GM18508 (cell line): Measurements from ENCODE around the gene CYBA.
"Not testable (repeated sequence)": the region's sequence is repeated elsewhere in the genome, so short reads cannot be mapped to it uniquely, and the experiment has no call there.

Experiments
- ATAC-seq: cut with Tn5 transposase; IDR thresholded peaks from one replicate; pipeline ENCODE4 v1.9.1; 2021; ENCODE audit warnings: moderate number of reproducible peaks; ENCODE audit not compliant: insufficient read depth, unreplicated experiment

Gene CYBA

DNA sequence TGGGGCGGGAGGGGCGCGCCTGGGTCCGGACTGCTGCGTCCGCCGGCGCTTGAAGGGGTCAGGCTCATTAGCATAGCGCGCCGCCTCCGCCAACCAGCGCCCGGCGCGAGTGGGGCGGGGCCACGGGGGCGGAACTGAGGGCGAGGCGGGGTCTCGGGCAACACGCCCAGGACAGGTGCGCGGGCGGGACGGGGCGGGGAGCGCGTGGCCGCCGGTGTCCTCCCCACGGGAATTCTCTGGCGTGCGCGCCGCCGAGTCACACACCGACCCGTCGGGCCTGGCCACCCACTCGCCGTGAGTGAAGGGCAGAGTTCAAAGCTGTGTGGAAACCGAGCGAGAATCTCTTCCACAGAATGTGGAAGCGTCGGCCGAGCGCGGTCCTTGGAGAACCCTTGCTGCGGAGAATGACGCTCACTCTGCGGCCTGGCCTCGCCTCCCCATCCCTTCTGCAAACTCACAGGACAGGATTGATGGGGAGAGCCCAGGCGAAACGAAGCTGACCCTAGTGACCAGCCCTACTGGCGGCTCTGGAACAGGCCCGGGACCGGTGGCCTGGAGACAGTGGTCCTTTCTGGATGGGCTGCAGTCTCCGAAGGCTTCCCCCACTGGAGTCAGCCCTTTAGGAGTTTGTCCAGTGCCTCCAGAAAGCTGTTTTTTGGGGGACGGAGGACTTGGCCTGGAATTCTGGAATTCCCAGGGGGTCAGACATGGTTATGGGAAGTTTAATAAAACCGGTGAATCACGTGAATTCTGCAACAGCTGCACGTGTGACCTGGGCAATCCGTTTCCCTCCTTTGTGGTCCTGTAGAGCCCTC lies 35.8 kb upstream of the CYBA start, which contains the start of gene SNAI3:
SNAI3 (minus strand) TSS at position 69 of the 815 bp plus-strand sequence. CDS start 101 bp downstream, outside the sequence.
- ATAC-seq: no peak

DNA sequence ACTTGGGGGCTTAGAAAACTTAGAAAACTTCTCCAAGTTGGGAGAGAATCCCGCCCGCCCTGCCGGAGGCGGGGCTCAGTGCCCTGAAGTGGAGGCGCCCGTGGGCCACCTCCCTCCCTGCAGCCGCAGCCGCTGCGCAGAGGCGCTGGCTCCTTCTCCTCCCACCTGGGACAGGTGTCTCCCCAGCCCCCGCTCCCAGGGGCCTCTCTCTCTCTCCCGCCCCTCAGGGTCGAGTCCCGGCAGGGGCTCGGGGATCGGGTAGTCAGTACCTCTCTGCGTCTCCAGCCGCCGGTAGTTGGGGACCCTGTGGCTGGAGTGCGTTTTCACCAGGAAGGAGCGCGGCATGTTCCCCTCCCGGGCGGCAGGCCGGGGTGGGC lies 35.2 kb upstream of the CYBA start:
- no peak for ATAC-seq

DNA sequence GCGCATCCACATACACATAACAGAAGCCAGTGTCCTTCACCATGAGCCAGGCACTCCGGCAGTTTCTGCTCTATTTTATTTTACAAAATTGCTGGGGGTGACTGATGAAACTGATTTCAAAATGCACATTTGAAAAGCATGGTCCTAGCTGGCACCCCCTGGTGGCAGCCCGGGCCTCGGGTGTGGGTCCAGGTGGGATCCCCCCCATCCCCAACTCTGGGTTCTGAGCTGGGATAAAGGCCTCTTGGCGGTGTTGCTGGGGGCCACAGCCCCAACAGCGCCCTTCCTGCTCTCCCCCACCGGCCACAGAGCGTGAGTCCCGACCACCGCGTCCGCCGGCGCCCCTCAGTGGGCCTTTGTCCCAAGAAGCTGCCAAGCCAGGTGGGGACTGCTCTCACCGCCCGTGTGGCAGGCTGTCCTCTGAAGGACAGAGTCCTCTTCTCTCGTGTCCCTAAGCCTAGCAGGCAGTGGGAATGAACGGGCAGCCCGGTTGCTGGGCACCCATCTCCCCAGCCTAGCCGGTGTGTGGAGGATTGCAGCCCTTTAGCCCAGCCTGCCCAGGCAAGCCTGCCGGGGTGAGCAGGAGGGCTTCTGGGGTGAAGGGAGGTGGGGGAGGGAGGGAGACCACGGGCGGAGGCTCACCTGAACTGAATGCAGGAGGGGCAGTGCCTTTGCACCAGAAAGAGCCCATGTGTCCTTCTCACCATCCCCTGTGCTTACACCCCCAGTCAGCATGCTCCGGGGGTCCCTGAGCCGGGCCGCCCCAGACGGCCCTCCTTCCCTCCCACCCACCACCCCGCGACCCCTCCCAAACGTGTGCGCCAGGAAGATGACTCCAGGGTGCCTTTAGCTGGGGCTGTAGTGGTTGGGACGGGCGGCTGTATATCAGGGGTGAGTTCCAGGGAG lies 34.6 kb upstream of the CYBA start:
- ATAC-seq: no peak

DNA sequence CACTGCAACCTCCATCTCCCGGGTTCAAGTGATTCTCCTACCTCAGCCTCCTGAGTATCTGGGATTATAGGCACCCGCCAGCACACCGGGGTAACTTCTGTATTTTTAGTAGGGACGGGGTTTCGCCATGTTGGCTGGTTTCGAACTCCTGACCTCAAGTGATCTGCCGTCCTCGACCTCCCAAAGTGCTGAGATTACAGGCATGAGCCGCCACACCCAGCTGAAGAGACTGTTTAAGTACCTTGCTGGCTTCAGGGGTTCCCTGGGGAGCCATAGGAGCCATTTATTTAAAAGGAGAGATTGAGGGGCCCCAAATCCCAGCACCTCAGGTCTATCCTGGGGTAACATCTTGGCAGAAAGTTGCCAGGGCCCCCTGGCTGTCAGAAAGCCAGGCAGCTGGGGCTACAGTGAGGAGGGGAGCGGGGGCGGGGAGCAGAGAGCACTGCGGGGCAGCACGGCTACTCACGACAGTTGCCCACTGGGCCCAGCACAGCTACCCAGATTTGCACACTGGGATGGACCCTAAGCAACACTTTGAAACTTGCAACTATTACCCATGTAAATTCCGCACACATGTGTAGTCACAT lies 33.8 kb upstream of the CYBA start:
- ATAC-seq: no peak

DNA sequence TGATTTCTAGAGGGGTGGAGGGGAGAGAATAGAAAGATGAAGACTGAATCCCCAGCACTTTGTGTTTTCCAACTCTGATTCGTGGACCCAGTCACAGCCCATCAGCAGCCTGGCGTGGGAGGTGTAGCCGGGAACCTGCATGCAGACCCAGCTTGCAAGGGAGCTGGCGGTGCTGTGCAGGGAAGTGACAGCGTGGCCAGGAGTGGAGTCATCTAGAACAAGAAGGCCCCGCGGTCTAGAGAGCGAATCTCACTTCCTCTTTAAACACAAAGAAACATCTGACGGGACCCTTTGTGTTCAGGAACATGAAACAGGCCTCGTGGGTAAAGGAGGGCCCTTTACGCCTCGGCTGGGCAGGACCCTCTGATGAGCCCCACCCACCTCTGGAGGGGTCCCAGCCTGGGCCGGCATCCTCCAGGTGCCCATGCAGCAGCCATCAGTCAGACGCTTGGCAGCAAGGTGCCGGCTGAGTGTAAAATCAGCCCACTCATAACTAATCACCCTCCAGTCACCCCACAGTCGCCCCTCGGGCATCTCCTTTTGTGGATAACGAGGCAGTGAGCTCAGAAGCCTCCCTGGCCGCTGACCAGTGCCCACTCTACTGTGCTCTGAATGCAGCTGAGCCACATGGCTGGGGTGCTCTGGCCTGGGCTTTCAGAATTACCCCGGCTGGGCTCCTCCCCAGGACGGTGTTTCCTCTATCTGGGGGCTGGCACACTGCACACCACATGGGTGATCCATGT lies 31.0 kb upstream of the CYBA start:
- no peak for ATAC-seq

DNA sequence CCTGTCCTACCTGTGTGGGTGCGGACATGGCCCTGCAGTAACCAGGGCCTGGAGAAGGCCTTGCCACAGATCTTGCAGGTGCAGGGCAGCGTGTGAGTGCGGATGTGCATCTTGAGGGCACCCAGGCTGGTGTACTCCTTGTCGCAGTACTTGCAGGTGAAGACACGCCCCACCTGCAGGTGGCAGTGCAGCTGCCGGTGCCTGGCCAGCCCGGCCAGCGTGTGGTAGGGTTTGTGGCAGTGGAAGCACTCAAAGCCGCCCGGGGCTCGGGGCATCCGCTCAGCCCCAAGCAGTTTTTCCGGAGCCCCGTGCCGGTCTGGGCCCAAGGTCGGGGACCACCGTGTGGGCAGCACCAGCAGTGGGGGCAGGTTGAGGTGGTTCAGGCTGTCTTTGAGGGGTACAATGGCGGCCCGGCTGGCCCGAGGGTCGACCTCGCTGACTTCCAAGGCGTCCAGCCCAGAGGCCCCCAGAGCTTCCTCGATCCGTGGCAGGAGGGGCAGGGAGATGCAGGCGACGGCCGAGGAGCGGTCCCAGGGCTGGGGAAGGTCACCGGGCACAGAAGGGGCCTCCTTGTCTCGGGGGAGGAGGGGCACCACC lies 30.3 kb upstream of the CYBA start:
- no peak for ATAC-seq

DNA sequence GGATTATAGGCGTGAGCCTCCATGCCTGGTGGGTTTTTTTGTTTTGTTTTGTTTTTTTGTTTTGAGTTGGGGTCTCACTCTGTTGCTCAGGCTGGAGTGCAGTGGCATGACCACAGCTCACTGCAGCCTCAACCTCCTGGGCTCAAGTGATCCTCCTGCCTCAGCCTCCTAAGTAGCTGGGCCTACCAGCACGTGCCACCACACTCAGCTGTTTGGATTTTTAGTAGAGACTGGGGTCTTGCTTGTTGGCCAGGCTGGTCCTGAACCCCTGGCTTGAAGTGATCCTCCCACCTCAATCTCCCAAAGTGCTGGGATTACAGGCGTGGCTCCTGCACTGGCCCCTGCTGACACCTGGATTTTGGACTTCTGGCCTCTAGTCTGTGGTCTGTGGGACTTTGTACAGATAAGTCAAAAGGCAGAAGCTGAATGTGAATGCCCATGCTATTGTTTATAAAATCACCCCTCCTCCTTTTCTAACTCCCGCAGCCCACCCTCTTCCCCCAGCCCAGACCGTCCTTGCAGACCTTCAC lies 29.8 kb upstream of the CYBA start:
- no peak for ATAC-seq

DNA sequence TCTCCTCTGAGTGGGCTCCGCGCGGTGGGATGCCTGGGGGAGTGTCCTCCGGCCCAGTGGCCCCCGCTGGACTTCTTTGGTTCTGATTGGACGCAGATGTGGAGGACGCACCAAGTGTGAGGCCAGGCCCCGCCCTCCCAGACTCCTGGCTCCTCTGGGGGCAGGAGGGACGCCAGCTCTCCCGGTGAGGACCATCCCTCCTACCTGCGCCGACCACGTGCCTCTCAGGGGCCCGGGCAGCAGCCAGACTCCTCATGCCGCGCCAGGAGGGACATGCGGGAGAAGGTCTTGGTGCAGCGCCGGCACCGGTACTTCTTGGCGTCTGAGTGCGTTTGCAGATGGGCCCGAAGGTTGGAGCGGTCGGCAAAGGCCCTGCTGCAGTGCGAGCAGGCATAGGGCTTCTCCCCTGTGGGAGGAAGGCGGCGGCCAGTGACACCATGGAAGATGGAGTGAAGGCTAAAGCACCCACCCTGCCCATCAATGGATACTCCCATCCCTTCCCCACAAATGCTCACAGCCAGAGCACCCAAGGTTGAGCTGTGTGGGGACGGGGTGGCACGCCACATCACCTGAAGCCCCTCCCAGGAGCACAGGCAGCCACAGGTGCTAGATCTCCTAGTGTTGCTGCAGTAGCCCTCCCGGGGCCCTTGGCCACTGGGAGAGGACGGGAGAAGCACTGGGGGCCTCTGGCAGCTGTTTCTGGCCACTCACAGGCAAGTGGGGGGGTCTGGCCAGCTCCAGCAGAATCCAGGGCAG lies 27.5 kb upstream of the CYBA start:
- no peak for ATAC-seq

DNA sequence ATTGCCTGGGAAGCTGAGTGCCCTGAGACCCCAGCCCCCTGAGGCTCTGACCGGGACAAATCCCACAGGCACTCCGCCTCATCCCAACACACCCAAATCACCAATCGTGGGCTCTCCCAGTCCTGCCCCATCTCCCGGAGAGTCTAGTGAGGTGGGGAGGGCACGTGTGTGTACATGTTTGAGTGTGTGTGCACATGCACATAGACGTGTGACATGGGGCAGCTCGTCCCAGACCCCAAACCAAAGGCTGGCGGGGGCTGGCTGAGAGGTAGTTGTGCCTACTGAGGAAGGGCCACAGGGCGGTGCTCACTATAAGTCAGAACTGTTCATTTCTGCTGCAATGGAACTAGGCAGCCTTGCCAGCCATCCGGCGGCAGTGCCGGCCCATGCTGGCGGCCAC lies 26.9 kb upstream of the CYBA start:
- no peak for ATAC-seq

DNA sequence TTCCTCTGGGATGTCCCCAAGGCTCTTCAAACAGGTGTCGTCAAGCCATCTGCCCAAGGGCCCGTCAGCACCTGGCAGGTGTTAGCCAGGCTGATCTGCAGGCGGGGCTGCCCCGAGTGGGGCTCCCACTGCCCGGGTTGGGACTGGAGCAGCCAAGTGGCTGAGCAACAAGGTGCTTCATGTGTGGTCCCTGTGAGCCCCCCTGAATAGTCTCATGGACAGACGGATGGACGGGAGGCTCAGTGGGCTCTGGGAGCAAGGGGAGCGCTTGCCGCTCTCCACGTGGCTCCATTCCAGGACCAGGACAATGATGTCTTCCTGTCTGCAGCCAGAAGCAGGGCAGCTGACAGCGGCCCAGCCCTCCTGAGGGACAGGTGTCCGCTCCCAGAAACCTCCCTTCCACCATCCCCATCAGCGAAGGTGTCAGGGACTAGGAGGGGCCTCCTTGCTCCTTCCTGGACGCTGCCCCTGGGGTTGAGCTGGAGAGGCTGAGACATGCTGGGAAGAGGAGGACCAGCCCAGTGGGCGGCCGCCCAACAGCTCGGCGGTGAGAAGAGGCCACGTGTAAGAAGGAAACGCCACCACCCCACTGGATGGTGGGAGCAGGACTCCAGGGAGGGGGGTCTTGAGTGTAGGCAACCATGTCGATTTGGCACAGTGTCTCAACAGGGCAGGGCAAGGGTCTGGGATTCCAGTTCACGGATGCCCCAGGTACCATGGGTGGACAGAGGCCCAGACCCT lies 25.8 kb upstream of the CYBA start:
- ATAC-seq: no peak

DNA sequence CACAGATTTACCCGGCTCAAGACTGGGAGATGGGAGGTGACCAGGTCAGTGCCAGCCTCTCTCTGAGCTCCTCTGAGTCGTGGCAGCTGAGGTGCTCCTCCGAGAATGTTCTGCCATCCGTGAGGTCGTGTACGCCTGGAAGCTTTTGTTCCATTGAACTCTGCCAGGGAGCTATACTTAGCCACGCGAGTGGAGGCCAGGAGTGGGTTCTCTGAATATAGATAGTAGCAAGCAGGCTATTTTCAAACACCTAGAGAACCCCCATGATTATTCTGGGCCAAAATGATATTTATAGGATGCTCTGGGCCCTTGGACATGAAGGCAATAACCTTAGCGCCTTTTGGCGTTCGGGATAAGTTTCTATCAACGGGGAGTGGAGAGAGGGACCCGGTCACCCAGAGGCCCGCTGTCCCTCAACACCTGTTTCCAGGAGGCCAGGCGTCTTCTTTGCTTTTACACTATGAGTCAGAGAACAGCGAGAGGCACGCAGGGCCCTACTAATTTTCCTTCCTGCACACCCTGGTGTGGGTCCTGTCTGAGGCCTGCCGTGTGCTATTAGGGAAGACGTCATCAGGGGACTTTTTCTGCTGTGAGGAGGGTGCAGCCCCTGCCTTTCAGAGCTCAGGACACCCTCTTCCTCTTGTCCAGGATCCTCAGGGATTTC lies 23.0 kb upstream of the CYBA start:
- no peak for ATAC-seq

DNA sequence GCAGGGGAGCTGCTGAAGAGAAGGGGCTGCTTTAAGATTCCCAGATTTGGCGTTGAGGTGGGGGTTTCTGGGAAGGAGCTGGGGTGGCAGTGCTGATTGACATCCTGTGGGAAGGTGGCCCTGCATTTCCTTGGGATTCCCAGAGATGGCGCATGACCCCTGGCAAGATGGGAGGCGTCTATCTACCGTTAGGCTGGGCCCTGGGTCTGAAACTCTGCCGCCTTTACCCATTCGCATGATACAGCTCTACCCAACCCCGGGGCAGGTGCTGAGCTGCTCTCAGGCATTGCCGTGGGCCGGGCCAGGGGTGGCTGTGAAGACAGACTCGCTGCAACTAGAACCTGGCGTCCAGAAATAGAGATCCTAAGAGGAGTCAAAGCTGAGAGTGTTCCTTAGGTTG lies 21.9 kb upstream of the CYBA start:
- ATAC-seq: no peak

DNA sequence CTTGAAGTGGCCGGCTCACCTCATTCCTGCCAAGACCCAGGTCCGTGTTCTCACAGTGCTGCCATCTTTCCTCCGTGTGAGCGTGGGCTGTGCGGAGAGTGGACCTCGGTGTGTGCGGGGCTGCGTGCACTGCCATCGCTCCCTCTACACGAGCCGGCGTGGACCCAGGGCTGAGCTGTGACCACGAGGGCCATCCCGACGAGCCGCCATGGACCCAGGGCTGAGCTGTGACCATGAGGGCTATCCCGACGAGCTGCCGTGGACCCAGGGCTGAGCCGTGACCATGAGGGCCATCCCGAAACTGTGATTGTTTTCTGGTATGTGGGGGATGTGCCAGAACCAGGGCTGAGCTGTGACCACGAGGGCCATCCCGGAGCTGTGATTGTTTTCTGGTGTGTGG lies 21.0 kb upstream of the CYBA start:
- ATAC-seq: no peak

DNA sequence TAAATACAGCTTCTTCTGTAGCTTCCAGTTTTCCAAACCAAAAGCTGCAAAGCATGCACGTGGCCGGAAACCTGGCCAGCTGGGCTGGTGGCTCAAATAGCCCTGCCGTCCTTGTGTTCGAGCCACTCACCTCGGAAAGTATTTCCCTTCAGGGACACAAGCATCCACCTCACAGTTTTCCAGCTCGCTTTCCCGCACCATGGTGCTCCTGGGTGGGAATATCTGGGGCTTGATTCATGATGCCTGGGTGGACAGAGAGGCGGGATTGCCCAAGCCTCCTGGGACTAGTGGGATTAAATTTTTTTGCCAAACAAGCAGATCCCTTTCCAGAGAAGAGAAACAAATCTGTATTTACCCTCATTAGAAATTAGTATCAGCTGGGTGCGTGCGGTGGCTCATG lies 19.1 kb upstream of the CYBA start:
- ATAC-seq: no peak

DNA sequence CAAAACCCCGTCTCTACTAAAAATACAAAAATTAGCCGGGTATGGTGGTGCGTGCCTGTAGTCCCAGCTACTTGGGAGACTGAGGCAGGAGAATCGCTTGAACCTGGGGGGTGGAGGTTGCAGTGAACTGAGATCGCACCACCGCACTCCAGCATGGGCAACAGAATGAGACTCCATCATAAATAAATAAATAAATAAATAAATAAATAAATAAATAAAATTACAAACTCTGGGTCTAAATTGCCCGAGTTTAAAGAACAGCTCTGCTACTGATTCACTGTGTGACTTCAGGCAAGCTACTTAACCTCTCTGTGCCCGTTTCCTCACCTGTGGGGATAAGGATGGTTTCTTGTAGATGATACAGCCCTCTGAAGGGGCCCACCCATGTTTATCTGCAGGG lies 18.6 kb upstream of the CYBA start:
- not testable (repeated sequence) for ATAC-seq

DNA sequence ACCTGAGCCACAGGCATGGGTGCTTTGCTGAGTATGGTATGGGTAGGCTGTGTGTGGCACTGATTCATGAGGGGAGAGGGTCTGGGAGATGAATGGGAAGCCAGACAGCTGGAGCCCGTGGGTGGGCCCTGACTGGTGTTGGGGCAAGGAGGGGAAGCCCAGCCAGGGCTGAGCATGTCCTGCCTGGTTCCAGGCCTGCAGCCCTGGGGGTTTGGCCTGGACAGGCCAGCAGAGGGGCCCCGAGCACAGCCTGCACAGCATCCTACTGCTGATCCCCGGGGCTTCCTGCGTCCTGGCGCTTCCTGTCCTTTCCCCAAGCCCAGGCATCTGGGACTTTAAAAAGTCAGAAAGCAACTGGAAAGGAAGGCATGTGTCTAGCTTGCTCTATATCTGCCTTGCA lies 16.6 kb upstream of the CYBA start:
- no peak for ATAC-seq

DNA sequence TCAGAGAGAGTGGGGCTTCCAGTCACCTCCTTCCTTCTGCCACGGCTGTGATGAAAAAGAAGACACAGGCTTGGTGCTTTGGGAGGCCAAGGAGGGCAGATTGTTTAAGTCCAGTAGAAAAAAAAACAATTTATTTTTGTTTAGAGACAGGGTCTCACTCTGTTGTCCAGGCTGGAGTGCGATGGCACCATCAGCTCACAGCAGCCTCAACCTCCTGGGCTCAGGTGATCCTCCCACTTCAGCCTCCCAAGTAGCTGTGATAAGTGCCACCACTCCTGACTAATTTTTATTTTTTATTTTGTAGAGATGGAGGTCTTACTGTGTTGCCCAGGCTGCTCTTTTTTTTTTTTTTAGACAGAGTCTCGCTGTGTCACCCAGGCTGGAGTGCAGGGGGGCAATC lies 14.7 kb upstream of the CYBA start:
- no peak for ATAC-seq

DNA sequence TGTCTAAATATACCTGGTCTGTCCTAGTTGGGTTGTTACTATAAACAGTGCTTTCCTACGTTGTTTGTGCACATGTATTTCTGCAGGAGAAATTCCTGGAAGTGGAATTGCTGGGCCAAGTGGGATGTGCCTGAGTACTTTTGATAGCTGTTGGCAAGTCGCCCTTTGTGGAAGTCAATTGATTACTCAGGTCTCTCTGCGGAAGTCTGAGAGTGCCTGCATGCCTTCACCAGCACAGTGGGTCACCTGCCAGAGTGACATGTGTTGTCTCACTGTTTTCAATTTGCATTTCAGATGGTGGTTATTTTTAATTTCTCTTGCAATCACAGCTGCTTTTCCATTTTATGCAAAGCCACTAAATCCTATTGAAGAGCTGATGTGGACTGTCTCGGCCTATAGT lies 14.3 kb upstream of the CYBA start:
- no peak for ATAC-seq
